GF-D8 (cell line): ENCODE data around the gene KBTBD13.

ENCODE experiments used
- DNase-seq: peaks from one replicate; lab custom pipeline; 2025; lab: John Stamatoyannopoulos, UW

Gene KBTBD13

DNA sequence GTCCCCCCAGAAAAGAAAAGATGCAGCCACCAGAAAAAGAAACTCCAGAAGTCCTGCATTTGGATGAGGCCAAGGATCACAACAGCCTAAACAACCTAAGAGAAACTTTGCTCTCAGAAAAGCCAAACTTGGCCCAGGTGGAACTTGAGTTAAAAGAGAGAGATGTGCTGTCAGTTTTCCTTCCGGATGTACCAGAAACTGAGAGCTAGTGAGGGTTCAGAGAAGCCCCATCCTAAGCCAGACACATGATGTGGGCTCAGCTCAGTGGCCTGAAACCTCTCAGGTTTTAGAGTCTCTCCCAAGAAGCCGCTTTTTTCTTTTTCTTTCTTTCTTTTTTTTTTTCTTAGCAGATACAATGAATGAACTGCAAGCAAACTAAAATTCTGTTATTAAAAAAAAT is 23.6 kb upstream of the KBTBD13 start:
- no peak for DNase-seq

DNA sequence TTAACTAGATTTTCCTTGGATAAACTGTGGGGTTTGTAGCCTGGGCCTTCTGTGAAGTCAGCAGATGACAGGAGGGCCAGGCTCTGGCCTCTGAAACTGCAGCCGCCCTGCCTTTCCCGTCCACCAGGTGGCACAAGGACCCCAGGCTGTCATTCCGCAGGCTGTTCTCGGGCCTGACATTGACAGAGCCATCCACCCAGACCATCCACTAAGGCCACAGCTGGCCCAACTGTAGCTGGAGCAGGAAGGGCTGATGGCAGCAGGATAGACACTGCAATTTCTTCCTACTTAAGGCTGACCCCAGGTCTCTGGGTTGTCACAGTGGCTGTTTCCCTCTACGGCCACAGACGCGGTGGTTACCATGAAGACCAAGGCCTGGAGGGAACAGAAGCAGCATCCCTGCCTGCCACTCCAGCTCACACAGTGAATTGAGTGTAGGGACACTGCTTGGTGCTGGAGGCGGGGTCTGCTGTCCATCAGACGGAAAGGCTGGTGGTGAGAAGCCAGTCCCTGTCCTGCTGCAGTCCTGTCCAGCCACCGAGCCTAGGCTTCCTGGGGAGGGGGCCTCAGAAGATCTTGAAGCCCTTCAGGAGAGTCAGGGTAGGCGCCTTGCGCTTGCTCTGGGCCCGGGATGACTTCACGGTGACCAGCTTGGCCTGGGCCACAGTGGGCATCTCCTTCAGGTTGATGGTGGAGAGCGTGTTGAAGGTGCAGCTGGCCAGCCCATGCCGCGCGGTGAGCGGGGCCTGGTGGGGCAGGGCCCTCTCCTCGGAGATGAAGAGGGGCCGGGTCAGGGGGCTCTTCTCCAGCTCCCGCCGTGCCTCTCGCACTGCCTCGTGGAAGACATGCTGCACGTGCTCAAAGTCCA is 22.0 kb upstream of the KBTBD13 start:
- DNase-seq = peak; percentile 9

DNA sequence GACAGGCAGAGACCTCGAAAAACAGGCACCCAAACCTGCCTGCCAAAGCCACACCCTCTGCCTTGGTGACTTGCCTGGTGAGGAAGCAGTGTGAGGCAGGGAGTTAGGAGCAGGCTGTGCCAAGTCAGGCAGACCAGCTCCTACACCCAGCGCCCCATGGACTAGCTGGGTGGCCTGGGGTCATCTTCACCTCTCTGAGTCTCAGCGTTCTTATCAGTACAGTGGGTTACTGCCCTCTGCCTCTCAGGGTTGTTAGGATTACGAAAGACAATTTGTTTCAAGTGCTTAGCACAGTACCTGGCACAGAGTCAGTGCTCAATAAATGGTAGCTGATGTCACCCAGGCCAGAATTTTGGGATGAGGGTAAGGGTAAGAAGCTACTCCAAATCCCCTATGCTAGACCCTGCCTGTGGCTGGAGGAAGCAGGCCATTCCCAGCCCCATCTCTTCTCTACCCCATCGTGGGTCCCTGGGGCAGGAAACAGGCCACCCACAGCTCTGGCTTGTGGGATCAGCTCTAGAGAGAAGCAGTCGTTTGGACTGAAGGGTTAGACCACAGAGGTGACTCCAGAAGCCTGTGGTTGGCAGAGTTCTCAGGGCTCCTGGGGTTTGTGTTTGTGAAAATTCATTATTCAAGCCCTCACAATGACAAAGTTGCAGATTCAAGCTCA is 21.2 kb upstream of the KBTBD13 start:
- no peak for DNase-seq

DNA sequence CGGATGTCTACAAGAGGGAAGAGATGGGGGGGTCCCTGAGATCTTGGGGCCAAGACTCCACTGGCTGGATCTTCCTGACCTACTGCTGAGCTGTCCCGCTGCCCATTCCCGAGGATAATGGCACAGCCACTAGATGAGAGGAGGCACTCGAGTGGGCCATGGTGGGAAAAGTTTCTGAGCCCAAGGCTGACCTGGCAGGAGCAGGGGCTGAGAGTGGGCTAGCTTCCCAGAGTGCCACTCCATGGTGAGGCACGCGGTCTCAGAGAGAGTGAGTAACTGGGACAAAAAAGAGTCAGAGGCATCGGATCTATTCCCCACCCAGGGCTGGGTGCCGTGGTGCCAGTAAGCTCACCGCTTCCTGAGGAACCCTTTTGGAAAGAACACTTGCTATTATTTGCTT is 20.4 kb upstream of the KBTBD13 start:
- no peak for DNase-seq

DNA sequence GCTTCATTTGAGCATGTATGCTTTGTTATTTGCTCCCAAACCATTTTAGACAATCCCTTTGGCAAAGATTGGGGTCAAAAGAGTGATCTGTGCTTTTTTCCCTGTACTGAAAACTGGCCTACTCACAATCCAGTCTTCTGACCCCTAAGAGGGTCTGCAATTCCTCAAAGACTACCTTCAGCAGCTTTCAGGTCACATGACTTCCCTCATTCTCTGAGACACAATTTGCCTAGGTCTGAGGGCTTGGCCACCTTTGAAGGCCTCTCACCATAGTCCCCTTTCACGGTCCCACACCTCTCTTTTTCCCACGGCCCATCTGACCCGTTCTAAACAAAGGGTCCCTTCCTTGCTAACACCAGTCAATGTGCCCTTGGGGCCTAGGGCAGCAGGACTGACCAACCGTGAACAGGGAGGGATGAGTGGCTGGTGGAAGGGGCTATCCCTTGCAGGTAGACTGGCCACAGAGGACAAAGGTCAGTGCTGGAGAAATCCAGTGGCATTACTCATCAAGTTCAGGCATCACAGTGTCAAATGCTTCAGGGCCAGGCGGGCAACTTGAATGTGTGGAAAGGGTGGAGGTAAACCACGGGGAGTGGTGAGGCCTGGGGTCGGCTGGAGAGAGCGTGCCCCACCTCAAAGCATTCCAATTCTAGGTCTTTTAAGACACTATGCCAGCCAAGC is 19.5 kb upstream of the KBTBD13 start:
- no peak for DNase-seq

DNA sequence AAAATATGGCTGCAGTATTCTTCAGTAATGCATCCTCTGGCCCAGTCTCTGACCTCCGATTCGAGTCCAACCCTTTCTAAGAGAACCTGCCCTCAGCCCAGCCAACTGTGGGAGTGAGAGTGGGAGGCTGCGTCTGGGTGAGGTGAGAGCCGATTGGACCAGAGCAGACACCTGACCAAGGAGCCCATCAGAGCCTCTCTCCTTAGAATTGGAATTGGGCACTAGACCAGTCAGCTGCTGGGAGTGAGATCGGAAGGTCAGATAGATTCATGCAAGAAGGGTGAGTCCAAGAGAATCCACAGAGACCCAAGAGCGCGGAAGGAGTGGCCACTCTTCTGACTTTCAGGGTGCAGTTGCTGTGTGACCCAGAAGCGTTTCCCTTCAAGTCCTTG is 19.0 kb upstream of the KBTBD13 start:
- no peak for DNase-seq

DNA sequence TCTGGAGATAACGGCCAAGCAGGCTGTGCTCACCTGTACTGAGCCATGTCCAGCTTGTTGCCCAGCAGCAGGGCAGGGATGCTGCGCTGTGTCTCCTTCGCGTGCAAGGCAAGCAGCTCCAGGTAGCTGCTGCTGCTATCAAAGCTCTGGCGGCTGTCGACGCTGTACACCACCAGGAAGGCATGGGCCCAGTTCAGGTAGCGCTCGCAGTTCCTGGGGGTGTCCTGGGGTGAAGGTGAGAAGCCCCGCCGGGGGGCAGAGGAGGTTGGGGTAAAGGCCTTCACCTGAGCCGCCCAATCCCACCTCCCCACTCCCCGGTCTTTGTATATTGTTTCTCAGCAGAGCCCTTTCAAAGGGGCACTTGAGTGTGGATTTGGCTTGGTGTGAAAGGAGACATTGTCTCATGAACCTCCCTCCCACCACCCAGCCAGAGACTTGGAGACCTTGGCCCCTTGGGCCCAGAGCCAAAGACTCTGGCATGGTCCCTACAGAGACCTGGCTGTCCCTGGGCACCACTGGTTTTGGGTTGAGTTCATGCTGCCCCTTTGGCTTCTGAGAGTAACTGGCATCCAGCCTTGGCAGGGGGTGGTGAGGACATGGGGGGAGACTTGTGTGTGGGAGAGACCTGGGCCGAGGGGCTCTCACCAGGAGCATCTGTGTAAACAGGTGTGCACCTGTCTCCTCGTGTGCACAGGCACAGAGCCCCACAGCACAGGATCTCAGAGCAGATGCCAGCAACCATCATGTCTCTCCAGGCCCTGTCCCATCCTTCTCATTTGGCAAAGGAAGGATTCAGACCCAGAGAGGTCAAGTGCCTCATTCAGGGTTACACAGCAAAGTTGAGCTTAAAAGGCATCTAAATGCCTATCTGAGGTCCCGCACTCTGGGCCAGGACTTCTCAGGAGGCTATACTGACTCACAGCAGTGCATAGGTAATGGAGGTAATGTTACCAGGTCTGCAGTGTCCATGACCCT is 17.9 kb upstream of the KBTBD13 start:
- no peak for DNase-seq

DNA sequence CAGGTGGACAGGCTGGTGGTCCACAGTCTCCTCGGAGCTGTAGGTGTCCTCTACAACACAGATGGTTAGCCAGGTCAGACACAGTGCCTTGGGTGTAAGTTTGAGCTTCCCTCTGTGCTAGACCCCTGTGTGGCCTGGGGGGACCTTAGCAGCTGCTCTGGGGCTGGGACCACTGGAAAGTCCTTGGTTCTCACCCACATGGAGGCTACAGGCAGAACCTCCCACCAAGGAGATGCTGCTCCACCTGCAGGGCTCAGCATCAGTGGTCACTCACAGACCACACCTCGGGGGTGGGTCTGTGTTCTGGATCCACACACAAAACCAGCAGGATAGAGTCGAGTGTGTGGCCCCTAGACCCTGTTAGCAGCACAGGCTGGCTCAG is 17.2 kb upstream of the KBTBD13 start:
- no peak for DNase-seq

DNA sequence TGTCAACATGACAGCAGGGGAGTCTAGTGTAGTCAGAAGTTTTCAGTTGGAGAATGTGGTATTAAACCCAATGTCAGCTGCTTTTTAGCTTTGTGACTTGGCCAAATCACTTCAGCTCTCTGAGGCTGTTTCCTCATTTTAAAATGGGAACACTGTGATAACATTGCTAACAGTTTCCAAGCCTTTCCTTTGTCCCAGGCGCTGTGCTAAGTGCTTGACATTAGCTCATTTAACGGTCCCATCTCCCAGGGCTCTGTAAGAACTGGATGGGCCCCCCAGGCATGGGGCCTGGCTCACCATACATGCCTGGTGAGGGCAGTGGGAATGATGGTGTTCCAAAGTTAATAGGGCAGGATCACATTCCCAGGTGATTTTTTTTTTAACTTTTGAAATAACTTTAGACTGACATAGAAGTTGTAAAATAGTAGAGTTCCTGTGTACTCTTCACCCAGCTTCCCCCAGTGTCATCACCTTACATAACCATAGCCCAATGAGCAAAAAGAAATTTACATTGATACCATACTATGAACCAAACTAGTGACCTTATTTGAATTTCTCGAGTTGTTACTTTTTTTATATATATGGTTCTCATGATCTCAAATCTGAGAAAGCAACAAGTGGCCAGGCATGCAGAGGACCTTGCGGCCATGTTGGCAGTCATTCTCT is 16.5 kb upstream of the KBTBD13 start:
- no peak for DNase-seq

DNA sequence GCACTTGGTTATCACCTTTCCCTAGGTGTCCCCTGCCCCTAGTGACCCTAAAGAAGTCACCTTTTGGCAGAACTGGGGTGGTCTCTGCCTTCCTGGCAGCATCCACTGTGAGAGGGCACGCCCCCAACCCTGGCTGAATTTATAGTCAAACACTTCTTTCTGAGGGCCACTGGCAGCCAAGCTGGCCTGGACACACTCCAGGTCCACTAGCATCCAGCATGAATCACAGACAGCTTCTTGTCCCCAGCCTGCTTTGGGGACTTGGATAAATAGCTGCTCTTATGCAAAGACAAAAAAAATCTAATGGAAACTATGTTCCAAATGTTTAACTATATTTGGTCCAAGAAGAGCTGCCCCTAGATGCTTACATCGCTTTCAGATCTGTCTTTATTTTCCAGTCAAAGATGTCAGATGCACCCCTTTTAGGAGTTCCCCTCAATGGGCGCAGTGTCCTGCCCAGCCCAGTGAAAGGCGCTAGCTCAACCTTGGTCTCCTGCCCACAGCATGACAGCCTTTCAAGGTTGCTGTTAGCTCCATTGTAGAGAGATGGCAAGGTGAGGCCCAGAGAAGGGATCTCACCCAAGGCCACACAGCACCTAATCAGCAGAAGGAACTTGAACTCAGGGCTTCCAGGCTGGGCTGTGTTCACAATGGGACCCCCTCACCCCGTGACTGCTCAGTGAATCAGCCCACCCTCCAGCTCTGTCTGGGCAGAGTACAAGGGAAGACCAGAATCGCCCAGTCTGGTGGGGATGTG is 15.7 kb upstream of the KBTBD13 start:
- no peak for DNase-seq

DNA sequence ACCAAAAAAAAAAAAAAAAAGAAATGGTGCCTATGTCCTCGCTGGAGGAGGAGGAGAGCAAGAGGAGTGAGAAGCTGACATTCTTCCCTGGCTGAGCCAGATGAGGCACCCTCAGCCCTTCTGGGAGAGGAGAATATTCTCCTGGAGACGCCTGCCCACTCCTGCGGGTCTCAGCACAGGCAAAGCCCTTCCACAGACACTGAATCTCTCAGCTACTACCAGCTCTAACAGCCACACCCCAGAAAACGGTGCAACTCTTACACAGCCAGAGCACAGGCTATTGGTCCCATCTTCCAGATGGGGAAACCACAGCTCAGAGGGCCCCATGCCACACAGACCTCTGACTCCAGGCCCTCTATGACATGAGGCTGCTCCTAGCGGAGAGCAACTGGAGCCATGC is 14.5 kb upstream of the KBTBD13 start:
- no peak for DNase-seq

DNA sequence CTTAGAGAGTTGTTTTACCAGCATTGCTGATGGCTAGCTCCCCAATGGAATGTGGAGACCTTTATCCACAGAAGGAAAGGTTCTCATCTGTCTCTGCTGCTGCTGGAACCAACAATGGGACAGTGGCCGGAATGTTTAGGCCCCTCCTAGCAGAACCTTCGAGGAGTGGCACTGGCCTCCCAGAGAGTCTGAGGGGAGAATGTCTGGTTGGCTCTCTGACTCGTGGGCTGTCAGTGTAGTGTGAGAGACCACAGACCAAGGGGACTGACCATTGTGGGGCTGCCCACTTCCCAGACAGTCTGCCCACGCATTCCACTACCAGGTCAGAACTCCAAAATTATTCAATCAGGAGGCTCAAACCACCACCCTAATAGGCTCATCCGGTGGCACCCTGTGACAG is 13.8 kb upstream of the KBTBD13 start:
- DNase-seq = no peak

DNA sequence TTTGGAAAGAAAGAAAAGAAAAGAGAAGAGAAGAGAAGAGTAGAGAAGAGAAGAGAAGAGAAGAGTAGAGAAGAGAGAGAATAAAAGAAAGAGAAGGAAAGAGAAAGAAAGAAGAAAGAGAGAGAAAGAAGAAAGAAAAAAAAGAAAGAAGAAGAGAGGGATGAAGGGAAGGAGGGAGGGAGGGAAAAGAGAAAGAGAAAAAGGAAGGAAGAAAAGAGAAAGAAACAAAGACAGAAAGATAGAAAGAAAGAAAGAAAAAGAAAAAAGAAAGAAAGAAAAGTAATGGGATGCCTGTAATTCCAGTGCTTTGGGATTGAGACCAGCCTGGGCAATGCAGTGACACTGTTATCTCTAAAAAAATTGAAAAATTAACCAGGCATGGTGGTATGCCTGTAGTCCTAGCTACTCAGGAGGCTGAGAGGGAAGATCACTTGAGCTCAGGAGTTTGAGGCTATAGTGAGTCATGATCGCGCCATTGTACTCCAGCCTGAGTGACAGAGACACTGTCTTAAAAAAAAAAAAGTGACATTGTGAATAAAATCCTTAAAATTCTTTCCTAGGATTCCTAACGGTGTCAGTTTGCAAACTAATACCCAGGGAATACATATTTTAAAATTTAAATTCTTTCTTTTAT is 10.4 kb upstream of the KBTBD13 start:
- no peak for DNase-seq

DNA sequence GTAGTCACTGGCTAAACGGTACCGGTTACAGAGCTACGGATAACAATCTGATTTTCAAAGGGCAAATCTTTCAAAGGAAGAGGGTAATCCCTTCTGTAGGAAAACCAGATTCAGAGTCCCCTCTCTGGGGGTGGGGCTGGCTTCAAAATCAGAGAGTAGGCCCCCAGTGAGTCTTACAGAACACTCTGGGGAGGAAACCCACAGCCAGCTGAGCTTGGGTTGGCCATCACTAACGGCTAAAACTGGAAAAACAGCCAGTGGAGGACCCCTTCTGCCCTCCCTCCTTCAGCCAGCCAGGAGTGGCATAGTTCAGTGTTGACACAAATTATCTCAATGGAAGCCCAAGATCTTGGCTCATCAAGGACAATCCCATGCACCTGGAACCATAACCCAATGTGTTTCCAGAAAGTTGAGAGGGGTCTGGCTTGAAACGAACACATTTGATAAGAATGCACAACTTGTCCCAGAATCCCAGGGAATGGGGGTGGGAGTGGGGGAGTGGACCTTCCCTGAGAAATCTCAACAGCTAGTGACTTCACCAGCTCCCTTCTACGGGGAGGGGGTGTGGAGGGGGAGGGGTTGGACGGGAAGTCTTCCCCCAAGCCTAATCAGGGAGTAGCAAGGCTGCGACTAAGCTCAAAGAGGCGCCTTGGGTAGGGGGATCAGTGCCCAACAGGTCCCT is 9.8 kb upstream of the KBTBD13 start:
- DNase-seq = no peak

DNA sequence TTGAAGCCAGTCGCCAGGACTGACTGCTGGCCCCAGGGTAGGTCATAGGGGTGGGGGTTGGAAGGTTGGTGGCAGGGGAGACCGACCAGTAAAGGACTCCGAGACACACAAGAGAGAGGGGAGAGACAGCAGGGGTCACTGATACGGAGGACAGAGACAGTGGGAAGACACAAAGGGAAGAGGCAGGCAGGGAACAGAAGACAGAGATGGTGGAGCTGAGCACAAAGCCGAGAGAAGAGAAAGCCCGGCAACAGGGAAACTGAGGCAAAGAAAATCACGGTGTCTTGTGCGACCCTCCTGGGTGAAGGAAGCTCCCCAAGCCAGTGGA is 9.3 kb upstream of the KBTBD13 start:
- no peak for DNase-seq

DNA sequence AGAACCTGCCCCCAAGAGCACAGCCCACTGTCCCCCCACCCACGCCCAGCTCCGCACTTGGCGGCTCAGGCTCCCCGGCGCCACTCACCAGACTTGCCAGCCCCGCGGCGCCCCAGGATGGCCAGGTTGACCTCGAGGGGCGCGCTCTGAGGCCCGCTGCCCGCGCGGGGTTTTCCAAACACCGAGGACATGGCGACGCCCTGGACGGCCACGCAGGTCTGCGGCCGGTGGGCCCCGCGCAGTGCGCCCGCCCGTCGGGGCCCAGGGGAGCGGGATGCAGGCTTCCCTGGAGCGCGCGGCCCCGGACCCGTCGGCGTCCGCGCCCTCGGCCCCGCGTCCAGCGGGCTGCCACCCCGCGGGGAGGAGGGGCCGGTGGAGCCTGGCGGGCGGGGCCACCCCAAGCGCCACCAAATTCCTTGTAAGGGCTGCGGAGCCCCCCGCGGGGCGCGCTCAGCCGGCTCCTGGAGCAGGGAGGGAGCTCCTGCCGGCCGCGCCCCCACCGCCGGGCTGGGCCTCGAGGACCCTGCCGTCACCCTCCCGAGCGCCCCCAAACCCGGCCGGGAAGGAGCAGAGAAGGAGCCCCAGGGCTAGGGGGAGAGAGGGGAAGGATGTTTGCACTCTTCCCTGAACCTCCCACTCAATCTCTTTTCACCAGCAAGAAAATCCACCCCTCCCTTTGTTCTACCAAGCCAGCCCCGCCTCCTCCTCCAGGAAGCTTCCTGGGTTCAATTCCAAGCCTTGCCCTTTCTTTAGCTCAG is 8.7 kb upstream of the KBTBD13 start, which contains the start of gene RASL12:
TSS of gene RASL12 (minus strand) at position 347 of the 758 bp plus-strand sequence. CDS start at position 191, 156 bp downstream.
- no peak for DNase-seq

DNA sequence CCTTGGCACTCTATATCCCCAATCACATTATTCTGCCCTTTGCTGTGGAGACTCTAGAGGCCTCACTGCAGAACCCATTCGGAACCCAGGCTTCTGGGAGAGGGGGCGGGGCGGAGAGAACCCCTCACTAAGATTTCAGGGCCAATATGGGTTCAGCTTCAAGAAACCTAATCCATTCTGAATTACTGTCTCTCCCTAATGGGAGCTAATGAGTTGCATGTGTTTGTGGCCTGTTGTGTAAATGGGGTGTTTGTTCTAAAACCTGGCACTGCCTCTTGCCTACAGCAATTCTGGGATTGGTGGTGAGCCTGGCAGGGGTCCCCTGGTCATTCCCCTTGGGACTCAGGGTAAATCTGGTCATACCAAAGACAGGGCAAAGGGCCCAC is 8.2 kb upstream of the KBTBD13 start:
- no peak for DNase-seq

DNA sequence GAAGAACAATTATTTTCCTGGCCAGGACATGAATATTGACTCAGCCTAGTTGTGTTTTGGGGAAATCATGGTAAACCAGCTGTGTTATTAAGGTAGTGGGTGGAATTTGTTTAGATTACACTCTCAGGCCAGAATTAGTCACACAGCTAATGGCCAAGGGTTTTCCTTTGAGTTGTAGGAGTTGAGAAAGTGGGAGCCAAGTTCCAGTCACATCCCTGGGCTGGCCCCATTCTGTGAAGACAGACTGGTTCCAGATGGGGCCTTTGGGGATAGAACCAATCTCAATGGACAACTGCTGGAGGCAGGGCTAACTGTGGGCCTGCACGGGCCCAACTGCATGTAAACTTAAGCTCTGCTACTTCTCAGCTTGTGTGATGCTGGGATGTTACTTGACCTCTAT is 7.4 kb upstream of the KBTBD13 start:
- no peak for DNase-seq
